ENCODE results near the gene FBXO38.

DNA sequence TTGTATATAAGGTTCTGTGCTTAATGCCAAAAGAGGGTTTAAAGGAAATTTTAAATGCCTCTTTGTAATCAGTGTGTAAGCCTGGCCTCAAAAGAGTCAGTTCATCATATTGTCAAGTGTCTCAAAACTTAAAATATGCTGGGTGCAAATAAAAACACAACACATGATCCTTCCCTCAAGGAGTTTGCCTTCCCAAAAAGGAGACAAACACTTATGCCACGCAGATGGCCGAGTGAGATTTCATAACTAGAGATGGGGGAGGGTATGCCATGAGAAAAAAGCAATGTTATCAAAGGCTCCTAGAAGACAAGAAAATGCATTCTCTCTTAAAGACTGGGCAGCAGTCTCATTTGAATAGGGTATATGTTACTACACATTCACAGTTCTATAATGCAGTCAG lies 55.2 kb downstream of the FBXO38 start:
- TF ChIP-seq POLR2A (IDR thresholded peaks at IDR 0.05; ENCODE audit: low read depth, low read length) = no peak
- TF ChIP-seq TAF1 (IDR thresholded peaks at IDR 0.05; ENCODE audit: low read depth, low read length) = no peak
- no peak for TF ChIP-seq POLR2AphosphoS5 (IDR thresholded peaks at IDR 0.05; ENCODE audit: low read depth, low read length)
- TF ChIP-seq SPI1 (IDR thresholded peaks at IDR 0.05; ENCODE audit: low read depth, low read length) = no peak
- no peak for TF ChIP-seq POU2F2 (IDR thresholded peaks at IDR 0.05; ENCODE audit: low read depth, low read length)
- no peak for TF ChIP-seq PAX5 (IDR thresholded peaks at IDR 0.05; ENCODE audit: insufficient read depth, low read length, severe bottlenecking)
